Calu3 (cell line): ENCODE measurements around the gene HOXC6. TPM values are rescaled to one million over a fixed set of nuclear protein-coding genes. Genes with fewer than 3 reads are reported as not detected.

Source experiments
- BruUV-seq: library from RNA; stranded (reverse); fragments of 400-500 nt; replicated peaks from 2 replicates; lab custom pipeline; 2021; lab: Mats Ljungman, UMichigan
- CTCF ChIA-PET: fragments of 300-600 bp; sonication (Branson Sonifier 250); formaldehyde crosslinking; loops from one replicate; lab custom pipeline; 2022; ENCODE audit warnings: antibody characterized with exemption; lab: Charles Lee
- DNase-seq: peaks from one replicate; pipeline ENCODE4 v3.0.0; 2022
- H3K27ac Mint-ChIP-seq: one replicate; pipeline ENCODE4 v1.8.0; 2022; ENCODE audit warnings: mixed read lengths; ENCODE audit not compliant: unreplicated experiment
- H3K27me3 Mint-ChIP-seq: one replicate; pipeline ENCODE4 v1.8.0; 2022; ENCODE audit warnings: mixed read lengths; ENCODE audit not compliant: unreplicated experiment
- H3K36me3 Mint-ChIP-seq: one replicate; pipeline ENCODE4 v1.8.0; 2022; ENCODE audit warnings: mild to moderate bottlenecking, moderate library complexity, mixed read lengths; ENCODE audit not compliant: insufficient read depth, unreplicated experiment
- H3K4me1 Mint-ChIP-seq: one replicate; pipeline ENCODE4 v1.8.0; 2022; ENCODE audit warnings: mild to moderate bottlenecking, low read depth, mixed read lengths; ENCODE audit not compliant: unreplicated experiment
- H3K4me3 Mint-ChIP-seq: one replicate; pipeline ENCODE4 v1.8.0; 2022; ENCODE audit warnings: mild to moderate bottlenecking, low read depth, moderate library complexity, mixed read lengths; ENCODE audit not compliant: unreplicated experiment
- H3K9me3 Mint-ChIP-seq: one replicate; pipeline ENCODE4 v1.8.0; 2022; ENCODE audit warnings: low read depth, mixed read lengths; ENCODE audit not compliant: unreplicated experiment
- CTCF ChIP-seq: fragments of 200-600 bp; IDR thresholded peaks from one replicate; pipeline ENCODE4 v1.8.0; 2022; ENCODE audit warnings: antibody characterized with exemption; ENCODE audit not compliant: unreplicated experiment
- intact Hi-C: fragments of 100-400 bp; cut with micrococcal nuclease; formaldehyde crosslinking; loops from one replicate; pipeline ENCODE4 v1.10.0; 2022; ENCODE audit not compliant: unreplicated experiment
- total RNA-seq: library from RNA; stranded (reverse); gene quantifications from 2 replicates; pipeline ENCODE4 v1.2.3, GENCODE V29; 2022

The HOXC6 gene
- total RNA-seq, 1 experiment from 2014 or later = 1.2 TPM

GRCh38 chr12:54032086-54032619 is 3.9 kb downstream of the HOXC6 start:
- Mint-ChIP-seq H3K36me3 (peaks cover 18% of the 10 kb centered on the region), H3K27ac (no peak overlapping the region), H3K4me1 (peaks cover 14% of the 10 kb centered on the region), H3K9me3 (no peaks in the 10 kb centered on the region), H3K4me3 (peak overlapping the region; percentile 83), H3K27me3 (peaks cover 99% of the 10 kb centered on the region)
- CTCF ChIA-PET = interaction anchor here (0.6 to 2.2 kb wide), 22 partner anchors 8 to 359 kb away, joined by 3 to 59 read pairs (median 6); partner anchors contain the start of genes HOXC8 and SMUG1
- TF ChIP-seq CTCF = no peak
- no peak for DNase-seq
- BruUV-seq = no TSS peak
- intact Hi-C loops = loop anchor here (1.0 kb wide), 2 partner anchors 103 to 159 kb away; no protein-coding TSS in a partner anchor

GRCh38 chr12:54032627-54033100 is 4.4 kb downstream of the HOXC6 start, which contains the start of gene HOXC5:
HOXC5 (plus strand) TSS chr12:54033050; CDS start chr12:54033123, 73 bp downstream.
- intact Hi-C loops = loop anchor here (1.0 kb wide), 2 partner anchors 103 to 159 kb away; no protein-coding TSS in a partner anchor
- peak; percentile 97 for TF ChIP-seq CTCF
- H3K9me3 Mint-ChIP-seq = no peaks in the 10 kb centered on the region
- peaks cover 18% of the 10 kb centered on the region for H3K36me3 Mint-ChIP-seq
- no TSS peak for BruUV-seq
- peaks cover 14% of the 10 kb centered on the region for H3K4me1 Mint-ChIP-seq
- CTCF ChIA-PET = interaction anchor here (0.5 to 2.2 kb wide), 24 partner anchors 9 to 358 kb away, joined by 3 to 59 read pairs (median 5); partner anchors contain the start of genes HOXC8 and SMUG1
- H3K27me3 Mint-ChIP-seq = peaks cover 99% of the 10 kb centered on the region
- H3K4me3 Mint-ChIP-seq = peak within 1 kb of the TSS; percentile 83
- no peak within 1 kb of the TSS for H3K27ac Mint-ChIP-seq
- peak; percentile 84 for DNase-seq

GRCh38 chr12:54033106-54033979 is 5.1 kb downstream of the HOXC6 start:
- TF ChIP-seq CTCF = no peak
- intact Hi-C loops = no loop called here
- Mint-ChIP-seq H3K4me1 (peaks cover 14% of the 10 kb centered on the region), H3K27me3 (peaks cover 99% of the 10 kb centered on the region), H3K36me3 (peaks cover 17% of the 10 kb centered on the region), H3K4me3 (peak overlapping the region; percentile 83), H3K27ac (no peak overlapping the region), H3K9me3 (no peaks in the 10 kb centered on the region)
- CTCF ChIA-PET = interaction anchor here (0.5 to 2.2 kb wide), 17 partner anchors 10 to 174 kb away, joined by 3 to 59 read pairs (median 8); partner anchors contain the start of genes HOXC8 and SMUG1
- peak; percentile 59 for DNase-seq
- no TSS peak for BruUV-seq

- no TSS peak for BruUV-seq
- Mint-ChIP-seq H3K4me1 (peaks cover 14% of the 10 kb centered on the region), H3K36me3 (peaks cover 12% of the 10 kb centered on the region), H3K27me3 (peaks cover 99% of the 10 kb centered on the region), H3K4me3 (peak overlapping the region; percentile 83), H3K9me3 (no peaks in the 10 kb centered on the region), H3K27ac (no peak overlapping the region)
- intact Hi-C loops = no loop called here
- no peak for TF ChIP-seq CTCF
- DNase-seq = no peak
- CTCF ChIA-PET = no interaction called here
Measured at GRCh38 chr12:54033980-54034784, 5.9 kb downstream of the HOXC6 start.
